K562 (cell line): Measurements from ENCODE around the gene GJB4. TPM values are rescaled to one million over a fixed set of nuclear protein-coding genes. Genes with fewer than 3 reads are reported as not detected.

Experiments
- ATAC-seq: fragments of 200-7000 bp; cut with Tn5 transposase; 3 replicates; pipeline ENCODE4 v1.9.1; 2020; ENCODE audit warnings: moderate library complexity
- BruUV-seq: library from RNA; stranded (reverse); fragments of 400-500 nt; replicated peaks from 2 replicates; lab custom pipeline; 2021; lab: Mats Ljungman, UMichigan
- CTCF ChIA-PET: fragments of 300-600 bp; formaldehyde crosslinking; extraction: SDS; loops from one replicate; lab custom pipeline; 2021; ENCODE audit warnings: low intra/inter-chr PET ratio; lab: Yijun Ruan, JAX
- POLR2A ChIA-PET: fragments of 300-600, 350-650 bp; sonication (Branson Sonifier 250); formaldehyde crosslinking; extraction: SDS; loops from one replicate; lab custom pipeline; 2021; ENCODE audit warnings: antibody characterized with exemption, inconsistent platforms; lab: Yijun Ruan, JAX
- DNase-seq, 4 experiments: peaks; one replicate each; pipeline versions ENCODE4 v3.0.0 to v3.0.0-alpha.2; 2011 to 2018; ENCODE audit warnings: low spot score in 3 of 4, mixed read lengths in 3 of 4; ENCODE audit errors: extremely low read depth in 1 of 4
- FAIRE-seq: peaks from 2 replicates; lab custom pipeline; 2011; peaks lifted over from hg19 to GRCh38; lab: Jason Lieb, UNC
- H2AFZ ChIP-seq: 2 replicates; pipeline ENCODE4 v1.6.0; 2011; ENCODE audit warnings: low read depth, low read length, control low read depth, inconsistent platforms
- H3K27ac ChIP-seq: fragments of 200-600 bp; 3 replicates; pipeline ENCODE4 v1.8.0; 2011; ENCODE audit warnings: low read depth, mild to moderate bottlenecking, control low read depth, inconsistent platforms, low read length, moderate library complexity, mixed read lengths; ENCODE audit errors: extremely low read depth
- H3K27me3 ChIP-seq, 2 experiments: fragments of 300-600 bp in 1 of 2; 2 replicates in 1 of 2; 3 replicates in 1 of 2; pipeline versions ENCODE4 v1.6.0 to v1.8.0; 2011; ENCODE audit warnings: inconsistent platforms in 2 of 2, low read length in 2 of 2, mild to moderate bottlenecking in 1 of 2, mixed read lengths in 1 of 2, moderate library complexity in 1 of 2; ENCODE audit not compliant: control insufficient read depth in 2 of 2, insufficient read depth in 2 of 2
- H3K36me3 ChIP-seq: fragments of 300-600 bp; 3 replicates; pipeline ENCODE4 v1.8.0; 2011; ENCODE audit warnings: mild to moderate bottlenecking, low read length, inconsistent platforms; ENCODE audit not compliant: control insufficient read depth, insufficient read depth
- H3K4me1 ChIP-seq, 2 experiments: fragments of 200-600 bp in 1 of 2; replicated peaks in 1 of 2; 2 replicates in 1 of 2; 3 replicates in 1 of 2; pipeline versions ENCODE4 v1.5.1 to v1.8.0; 2011; ENCODE audit warnings: inconsistent platforms in 2 of 2, low read length in 2 of 2, mild to moderate bottlenecking in 1 of 2, mixed read lengths in 1 of 2, moderate library complexity in 1 of 2; ENCODE audit not compliant: control insufficient read depth in 2 of 2, insufficient read depth in 2 of 2
- H3K4me2 ChIP-seq: 2 replicates; pipeline ENCODE4 v1.6.1; 2011; ENCODE audit warnings: low read length, control low read depth, inconsistent platforms, mixed read lengths; ENCODE audit not compliant: insufficient read depth
- H3K4me3 ChIP-seq: fragments of 200-600 bp; sonication (generic), shearing (Covaris generic); 2 replicates; pipeline ENCODE4 v1.5.1; 2016; ENCODE audit warnings: control low read depth, inconsistent platforms
- H3K79me2 ChIP-seq: fragments of 200-600 bp; 3 replicates; pipeline ENCODE4 v1.8.0; 2011; ENCODE audit warnings: low read length, inconsistent platforms; ENCODE audit not compliant: control insufficient read depth, insufficient read depth
- H3K9ac ChIP-seq, 2 experiments: 2 replicates each; pipeline versions ENCODE4 v1.6.0 to v1.6.1; 2011; ENCODE audit warnings: low read depth in 2 of 2, low read length in 2 of 2, control low read depth in 1 of 2, inconsistent platforms in 1 of 2, mild to moderate bottlenecking in 1 of 2, mixed read lengths in 1 of 2; ENCODE audit not compliant: insufficient read depth in 1 of 2
- H3K9me1 ChIP-seq: one replicate; pipeline ENCODE4 v1.6.0; 2011; ENCODE audit warnings: inconsistent platforms, mild to moderate bottlenecking, low read length, moderate library complexity; ENCODE audit not compliant: control insufficient read depth, insufficient read depth
- H3K9me3 ChIP-seq: replicated peaks from 2 replicates; pipeline ENCODE4 v1.5.1; 2011; ENCODE audit warnings: low read depth, low read length, inconsistent platforms; ENCODE audit not compliant: control insufficient read depth, insufficient read depth
- H4K20me1 ChIP-seq: replicated peaks from 2 replicates; pipeline ENCODE4 v1.6.1; 2011; ENCODE audit warnings: low read length, inconsistent platforms, mixed read lengths; ENCODE audit not compliant: control insufficient read depth, insufficient read depth
- FOSL1 ChIP-seq: fragments of 200-800 bp; sonication (Bioruptor generic); conservative IDR thresholded peaks from 2 replicates; pipeline ENCODE4 v1.6.1; 2016; ENCODE audit warnings: missing genetic modification characterization, missing compliant biosample characterization
- WGBS: fragments of 100-300 bp; shearing (Covaris generic); methylation state at CpG from one replicate; pipeline ENCODE4 v1.1.6; 2016; ENCODE audit warnings: low coverage, mixed read lengths; ENCODE audit not compliant: insufficient coverage; ENCODE audit errors: missing lambda C conversion rate; 5-methylcytosine and 5-hydroxymethylcytosine counted together
- in situ Hi-C: fragments of 300-500 bp; cut with MboI; formaldehyde crosslinking; loops from 4 replicates; pipeline ENCODE4 v1.15.0; 2018; ENCODE audit warnings: inconsistent platforms, mixed read lengths
- intact Hi-C: fragments of 100-400 bp; cut with micrococcal nuclease; formaldehyde crosslinking; loops from 2 replicates; pipeline ENCODE4 v1.14.2; 2022
- polyA plus RNA-seq, 8 experiments: library from polyadenylated mRNA; depleted of rRNA in 4 of 8; stranded (reverse) in 5 of 8; unstranded in 3 of 8; fragments of >200 nt; fragmentation: Nextera tagmentation in 2 of 8; fragmentation: Illumina TruSeq in 1 of 8; extraction: Ambion mirVana in 2 of 8; extraction: Trizol in 1 of 8; gene quantifications; 2 replicates each; pipeline versions ENCODE4 v1.2.1 to v1.2.3, GENCODE V29; 2011 to 2014; ENCODE audit warnings: inconsistent platforms in 1 of 8, missing spikeins in 1 of 8
- total RNA-seq, 7 experiments: library from RNA; depleted of rRNA in 6 of 7; stranded (reverse); fragments of >200 nt in 6 of 7; fragmentation: Illumina TruSeq in 2 of 7; extraction: Trizol in 2 of 7; gene quantifications; 2 replicates each; pipeline versions ENCODE4 v1.2.1 to v1.2.3, GENCODE V29; 2011 to 2021; ENCODE audit warnings: low replicate concordance in 1 of 7
- TF ChIP-seq, protein P1 (sequence below), 2 experiments: fragments of 450-650 bp in 1 of 2; sonication (generic) in 1 of 2; formaldehyde crosslinking in 1 of 2; IDR thresholded peaks in 1 of 2; conservative IDR thresholded peaks in 1 of 2; 2 replicates each; pipeline versions ENCODE4 v1.6.1 to v1.8.1; 2016 to 2023; ENCODE audit warnings: mild to moderate bottlenecking in 2 of 2, moderate library complexity in 2 of 2, inconsistent platforms in 1 of 2, missing genetic modification reagents in 1 of 2
- TF ChIP-seq, protein P2 (sequence below): IDR thresholded peaks from 2 replicates; pipeline ENCODE4 v1.6.1; 2014; ENCODE audit warnings: antibody characterized with exemption

The GJB4 gene
- total and polyA plus RNA-seq, 9 of the 15 experiments (the other 6 are each of a cell fraction or from before 2014, with no cell fraction given) = 0.03 TPM; not detected in 8

DNA sequence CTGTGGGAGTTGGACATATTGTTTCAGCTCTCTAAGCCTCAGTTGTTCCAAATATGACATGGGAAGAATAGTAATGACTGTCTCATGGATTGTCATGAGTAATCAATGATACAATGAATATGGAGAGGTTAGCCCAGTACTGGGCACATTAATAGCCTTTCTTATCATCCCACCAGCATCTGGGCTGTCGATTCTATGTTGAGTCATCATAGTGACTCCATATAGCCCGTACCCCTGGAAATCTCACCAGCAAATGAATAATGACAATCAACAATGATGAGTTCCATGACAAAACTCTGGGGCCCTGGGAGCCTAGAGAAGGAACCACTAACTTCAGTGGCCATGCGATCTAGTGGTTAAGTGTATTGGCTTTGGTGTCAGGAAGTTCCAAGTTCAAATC is 44.4 kb upstream of the GJB4 start:
- peak in 2 of 4 experiments; percentile 41 for DNase-seq
- H3K36me3 ChIP-seq = no peaks in the 10 kb centered on the region
- 0% methylated on average over 3 of the region's 3 CpGs for WGBS
- ChIA-PET CTCF (no interaction called here), POLR2A (no interaction called here)
- no TSS peak for BruUV-seq
- intact Hi-C loops = no loop called here
- no peaks in the 10 kb centered on the region for H3K9me3 ChIP-seq
- FAIRE-seq = no peak
- in situ Hi-C loops = no loop called here
- no peak for ATAC-seq
- H3K4me2 ChIP-seq = no peak overlapping the region
- TF ChIP-seq, protein P1, sequence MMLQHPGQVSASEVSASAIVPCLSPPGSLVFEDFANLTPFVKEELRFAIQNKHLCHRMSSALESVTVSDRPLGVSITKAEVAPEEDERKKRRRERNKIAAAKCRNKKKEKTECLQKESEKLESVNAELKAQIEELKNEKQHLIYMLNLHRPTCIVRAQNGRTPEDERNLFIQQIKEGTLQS (IDR thresholded peaks at IDR 0.05) = peak; percentile 48
- TF ChIP-seq, protein P1 (CRISPR knock-in tag; conservative IDR thresholded peaks at IDR 0.05) = no peak
- TF ChIP-seq, protein P2, sequence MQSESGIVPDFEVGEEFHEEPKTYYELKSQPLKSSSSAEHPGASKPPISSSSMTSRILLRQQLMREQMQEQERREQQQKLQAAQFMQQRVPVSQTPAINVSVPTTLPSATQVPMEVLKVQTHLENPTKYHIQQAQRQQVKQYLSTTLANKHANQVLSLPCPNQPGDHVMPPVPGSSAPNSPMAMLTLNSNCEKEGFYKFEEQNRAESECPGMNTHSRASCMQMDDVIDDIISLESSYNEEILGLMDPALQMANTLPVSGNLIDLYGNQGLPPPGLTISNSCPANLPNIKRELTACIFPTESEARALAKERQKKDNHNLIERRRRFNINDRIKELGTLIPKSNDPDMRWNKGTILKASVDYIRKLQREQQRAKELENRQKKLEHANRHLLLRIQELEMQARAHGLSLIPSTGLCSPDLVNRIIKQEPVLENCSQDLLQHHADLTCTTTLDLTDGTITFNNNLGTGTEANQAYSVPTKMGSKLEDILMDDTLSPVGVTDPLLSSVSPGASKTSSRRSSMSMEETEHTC = no peak
- TF ChIP-seq FOSL1 (tag) = peak; percentile 69
- H3K9ac ChIP-seq = no peak overlapping the region
- no peaks in the 10 kb centered on the region for H4K20me1 ChIP-seq
- H3K4me1 ChIP-seq = no peaks in the 10 kb centered on the region
- no peaks in the 10 kb centered on the region for H3K79me2 ChIP-seq
- no peak overlapping the region for H2AFZ ChIP-seq
- no peak overlapping the region for H3K27ac ChIP-seq
- H3K27me3 ChIP-seq = peaks cover 0 to 9% of the 10 kb centered on the region in 2 experiments; a peak in 1 of 5 replicates
- no peak overlapping the region for H3K4me3 ChIP-seq
- no peaks in the 10 kb centered on the region for H3K9me1 ChIP-seq
